Measurements from ENCODE around the gene PDE7B.

PDE7B gene

GRCh38 chr6:136155191-136155590, 303.7 kb downstream of the PDE7B start:
- no peak for TF ChIP-seq CTCF (IDR thresholded peaks at IDR 0.05; ENCODE audit: control insufficient read depth, extremely low read depth, insufficient read depth)
- DNase-seq (ENCODE audit: low read depth), result no peak
- no peak overlapping the region for H3K4me3 ChIP-seq (ENCODE audit: low read depth, low read length)

GRCh38 chr6:136157743-136158142, 306.2 kb downstream of the PDE7B start:
- no peak for TF ChIP-seq CTCF (IDR thresholded peaks at IDR 0.05; ENCODE audit: control insufficient read depth, extremely low read depth, insufficient read depth)
- DNase-seq (ENCODE audit: low read depth), result no peak
- no peak overlapping the region for H3K4me3 ChIP-seq (ENCODE audit: low read depth, low read length)

GRCh38 chr6:136158387-136158821, 306.9 kb downstream of the PDE7B start:
- peak; percentile 40 for TF ChIP-seq CTCF (IDR thresholded peaks at IDR 0.05; ENCODE audit: control insufficient read depth, extremely low read depth, insufficient read depth)
- no peak overlapping the region for H3K4me3 ChIP-seq (ENCODE audit: low read depth, low read length)
- DNase-seq (ENCODE audit: low read depth), result peak; percentile 54

GRCh38 chr6:136158971-136159370, 307.5 kb downstream of the PDE7B start:
- no peak for DNase-seq (ENCODE audit: low read depth)
- no peak overlapping the region for H3K4me3 ChIP-seq (ENCODE audit: low read depth, low read length)
- no peak for TF ChIP-seq CTCF (IDR thresholded peaks at IDR 0.05; ENCODE audit: control insufficient read depth, extremely low read depth, insufficient read depth)

GRCh38 chr6:136160250-136160649, 308.7 kb downstream of the PDE7B start:
- no peak for DNase-seq (ENCODE audit: low read depth)
- H3K4me3 ChIP-seq (ENCODE audit: low read depth, low read length), result no peak overlapping the region
- no peak for TF ChIP-seq CTCF (IDR thresholded peaks at IDR 0.05; ENCODE audit: control insufficient read depth, extremely low read depth, insufficient read depth)

- DNase-seq (ENCODE audit: low read depth), result no peak
- H3K4me3 ChIP-seq (ENCODE audit: low read depth, low read length), result no peak overlapping the region
- TF ChIP-seq CTCF (IDR thresholded peaks at IDR 0.05; ENCODE audit: control insufficient read depth, extremely low read depth, insufficient read depth), result no peak
Observed at GRCh38 chr6:136161950-136162349, 310.4 kb downstream of the PDE7B start.

- no peak for TF ChIP-seq CTCF (IDR thresholded peaks at IDR 0.05; ENCODE audit: control insufficient read depth, extremely low read depth, insufficient read depth)
- no peak for DNase-seq (ENCODE audit: low read depth)
- H3K4me3 ChIP-seq (ENCODE audit: low read depth, low read length), result no peak overlapping the region
Observed at GRCh38 chr6:136163260-136163659, 311.8 kb downstream of the PDE7B start.
